HG03039 (cell line): ENCODE measurements around the gene TMEM170B.

Experiments used
- ATAC-seq: cut with Tn5 transposase; IDR thresholded peaks from one replicate; pipeline ENCODE4 v1.9.1; 2021; ENCODE audit warnings: mild to moderate bottlenecking, moderate library complexity; ENCODE audit not compliant: unreplicated experiment

The TMEM170B gene

GRCh38 chr6:11584244-11584643 is 46.7 kb downstream of the TMEM170B start:
- ATAC-seq, result no peak

GRCh38 chr6:11585426-11586016 is 48.0 kb downstream of the TMEM170B start:
- ATAC-seq, result no peak

GRCh38 chr6:11586117-11586516 is 48.6 kb downstream of the TMEM170B start:
- ATAC-seq, result no peak

- ATAC-seq, result no peak
Measured at GRCh38 chr6:11586536-11586935, 49.0 kb downstream of the TMEM170B start.

GRCh38 chr6:11589261-11589660 is 51.7 kb downstream of the TMEM170B start:
- no peak for ATAC-seq

GRCh38 chr6:11592294-11592906 is 54.9 kb downstream of the TMEM170B start:
- no peak for ATAC-seq

GRCh38 chr6:11593096-11593495 is 55.5 kb downstream of the TMEM170B start:
- ATAC-seq, result no peak

- ATAC-seq, result no peak
Measured at GRCh38 chr6:11595903-11596302, 58.4 kb downstream of the TMEM170B start.

- ATAC-seq, result no peak
Measured at GRCh38 chr6:11596640-11597237, 59.2 kb downstream of the TMEM170B start.

GRCh38 chr6:11598687-11599086 is 61.1 kb downstream of the TMEM170B start:
- no peak for ATAC-seq

GRCh38 chr6:11600251-11600650 is 62.7 kb downstream of the TMEM170B start:
- ATAC-seq, result no peak

GRCh38 chr6:11601776-11602605 is 64.4 kb downstream of the TMEM170B start:
- no peak for ATAC-seq

GRCh38 chr6:11604215-11604614 is 66.7 kb downstream of the TMEM170B start:
- ATAC-seq, result no peak

GRCh38 chr6:11604836-11605506 is 67.4 kb downstream of the TMEM170B start:
- no peak for ATAC-seq

GRCh38 chr6:11605507-11605905 is 68.0 kb downstream of the TMEM170B start:
- ATAC-seq, result no peak

GRCh38 chr6:11606332-11606731 is 68.8 kb downstream of the TMEM170B start:
- ATAC-seq, result no peak

GRCh38 chr6:11607383-11607782 is 69.8 kb downstream of the TMEM170B start:
- no peak for ATAC-seq

GRCh38 chr6:11608600-11609323 is 71.2 kb downstream of the TMEM170B start:
- ATAC-seq, result no peak

GRCh38 chr6:11609324-11610071 is 71.9 kb downstream of the TMEM170B start:
- ATAC-seq, result no peak

- ATAC-seq, result no peak
Measured at GRCh38 chr6:11613336-11613735, 75.8 kb downstream of the TMEM170B start.
